Keratinocyte (primary cell): ENCODE results near the gene CA7.

Source experiments
- EZH2 ChIP-seq: IDR thresholded peaks from one replicate; pipeline ENCODE4 v1.6.1; 2012; ENCODE audit warnings: inconsistent platforms, mild to moderate bottlenecking, low read length, moderate library complexity
- TF ChIP-seq, protein P1 (sequence below), 3 experiments: IDR thresholded peaks in 1 of 3; conservative IDR thresholded peaks in 1 of 3; optimal IDR thresholded peaks in 1 of 3; 2 replicates in 2 of 3; 3 replicates in 1 of 3; pipeline versions ENCODE3 to v1.5.1; 2011; ENCODE audit warnings: low read length in 3 of 3, mild to moderate bottlenecking in 3 of 3, moderate library complexity in 2 of 3, control low read depth in 1 of 3, inconsistent platforms in 1 of 3; ENCODE audit not compliant: insufficient read depth in 2 of 3; ENCODE audit errors: extremely low read depth in 1 of 3

DNA sequence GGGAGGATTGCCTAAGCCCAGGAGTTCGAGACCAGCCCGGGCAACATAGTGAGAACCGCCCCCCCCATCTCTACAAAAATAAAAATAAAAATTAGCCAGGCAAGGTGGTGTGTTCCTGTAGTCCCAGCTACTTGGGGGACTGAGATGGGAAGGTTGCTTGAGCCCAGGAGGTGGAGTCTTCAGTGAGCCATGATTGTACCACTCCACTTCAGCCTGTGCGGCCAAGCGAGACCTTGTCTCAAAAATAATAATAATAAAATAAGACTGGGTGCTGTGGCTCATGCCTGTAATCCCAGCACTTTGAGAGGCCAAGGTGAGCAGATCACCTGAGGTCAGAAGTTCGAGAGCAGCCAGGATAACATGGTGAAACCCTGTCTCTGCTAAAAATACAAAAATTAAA, 47.6 kb downstream of the CA7 start:
- TF ChIP-seq, protein P1, sequence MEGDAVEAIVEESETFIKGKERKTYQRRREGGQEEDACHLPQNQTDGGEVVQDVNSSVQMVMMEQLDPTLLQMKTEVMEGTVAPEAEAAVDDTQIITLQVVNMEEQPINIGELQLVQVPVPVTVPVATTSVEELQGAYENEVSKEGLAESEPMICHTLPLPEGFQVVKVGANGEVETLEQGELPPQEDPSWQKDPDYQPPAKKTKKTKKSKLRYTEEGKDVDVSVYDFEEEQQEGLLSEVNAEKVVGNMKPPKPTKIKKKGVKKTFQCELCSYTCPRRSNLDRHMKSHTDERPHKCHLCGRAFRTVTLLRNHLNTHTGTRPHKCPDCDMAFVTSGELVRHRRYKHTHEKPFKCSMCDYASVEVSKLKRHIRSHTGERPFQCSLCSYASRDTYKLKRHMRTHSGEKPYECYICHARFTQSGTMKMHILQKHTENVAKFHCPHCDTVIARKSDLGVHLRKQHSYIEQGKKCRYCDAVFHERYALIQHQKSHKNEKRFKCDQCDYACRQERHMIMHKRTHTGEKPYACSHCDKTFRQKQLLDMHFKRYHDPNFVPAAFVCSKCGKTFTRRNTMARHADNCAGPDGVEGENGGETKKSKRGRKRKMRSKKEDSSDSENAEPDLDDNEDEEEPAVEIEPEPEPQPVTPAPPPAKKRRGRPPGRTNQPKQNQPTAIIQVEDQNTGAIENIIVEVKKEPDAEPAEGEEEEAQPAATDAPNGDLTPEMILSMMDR (optimal IDR thresholded peaks at IDR 0.05 in 1 of 3, IDR thresholded peaks at IDR 0.05 in 1 of 3, conservative IDR thresholded peaks at IDR 0.05 in 1 of 3; ENCODE audit: extremely low read depth in 1 of 3, insufficient read depth in 2 of 3, low read length in 3 of 3): no peak
- TF ChIP-seq EZH2: no peak
